ENCODE results near the gene STIMATE.

DNA sequence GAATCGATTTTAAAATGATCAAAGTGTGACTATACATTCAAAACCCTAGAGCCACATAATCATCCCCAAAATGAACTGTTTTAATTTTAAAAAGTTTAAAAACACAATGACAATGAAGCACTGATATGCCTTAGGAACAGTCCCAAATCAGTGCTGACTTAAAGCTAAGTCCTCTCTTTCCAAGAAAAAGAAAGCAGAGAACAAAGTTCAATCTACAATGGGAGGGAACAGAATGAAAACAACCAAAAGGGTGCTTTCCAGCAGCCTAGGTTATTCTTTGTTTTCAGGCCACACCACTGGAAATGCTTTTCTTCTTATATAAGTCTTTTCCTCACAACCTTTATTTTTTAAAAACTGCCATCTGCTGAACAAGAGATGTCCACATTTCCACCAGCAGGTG, 7.2 kb upstream of the STIMATE start:
- no peak for TF ChIP-seq POLR2A (IDR thresholded peaks at IDR 0.05; ENCODE audit: extremely low read depth, insufficient read length)
- TF ChIP-seq, protein P1, sequence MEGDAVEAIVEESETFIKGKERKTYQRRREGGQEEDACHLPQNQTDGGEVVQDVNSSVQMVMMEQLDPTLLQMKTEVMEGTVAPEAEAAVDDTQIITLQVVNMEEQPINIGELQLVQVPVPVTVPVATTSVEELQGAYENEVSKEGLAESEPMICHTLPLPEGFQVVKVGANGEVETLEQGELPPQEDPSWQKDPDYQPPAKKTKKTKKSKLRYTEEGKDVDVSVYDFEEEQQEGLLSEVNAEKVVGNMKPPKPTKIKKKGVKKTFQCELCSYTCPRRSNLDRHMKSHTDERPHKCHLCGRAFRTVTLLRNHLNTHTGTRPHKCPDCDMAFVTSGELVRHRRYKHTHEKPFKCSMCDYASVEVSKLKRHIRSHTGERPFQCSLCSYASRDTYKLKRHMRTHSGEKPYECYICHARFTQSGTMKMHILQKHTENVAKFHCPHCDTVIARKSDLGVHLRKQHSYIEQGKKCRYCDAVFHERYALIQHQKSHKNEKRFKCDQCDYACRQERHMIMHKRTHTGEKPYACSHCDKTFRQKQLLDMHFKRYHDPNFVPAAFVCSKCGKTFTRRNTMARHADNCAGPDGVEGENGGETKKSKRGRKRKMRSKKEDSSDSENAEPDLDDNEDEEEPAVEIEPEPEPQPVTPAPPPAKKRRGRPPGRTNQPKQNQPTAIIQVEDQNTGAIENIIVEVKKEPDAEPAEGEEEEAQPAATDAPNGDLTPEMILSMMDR (IDR thresholded peaks at IDR 0.05; ENCODE audit: low read depth, low read length): no peak
- no peak for TF ChIP-seq MYC (IDR thresholded peaks at IDR 0.05; ENCODE audit: low read depth, low read length)
- TF ChIP-seq, protein P2, sequence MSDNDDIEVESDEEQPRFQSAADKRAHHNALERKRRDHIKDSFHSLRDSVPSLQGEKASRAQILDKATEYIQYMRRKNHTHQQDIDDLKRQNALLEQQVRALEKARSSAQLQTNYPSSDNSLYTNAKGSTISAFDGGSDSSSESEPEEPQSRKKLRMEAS (IDR thresholded peaks at IDR 0.05; ENCODE audit: low read depth, low read length): no peak

All from NB4 (cell line).